ENCODE results near the gene FMO5. TPM values are rescaled to one million over a fixed set of nuclear protein-coding genes. Genes with fewer than 3 reads are reported as not detected.
"Not testable (repeated sequence)": the region's sequence is repeated elsewhere in the genome, so short reads cannot be mapped to it uniquely, and the experiment has no call there.

Gene FMO5
- polyA plus RNA-seq, 1 donor from 2014 or later = not detected

- H3F3A ChIP-seq (ENCODE audit: insufficient read depth, low read length, poor library complexity, severe bottlenecking) = no peaks in the 10 kb centered on the region
- H2AFZ ChIP-seq (ENCODE audit: low read depth, low read length) = no peak overlapping the region
- H3K27ac ChIP-seq (ENCODE audit: low read length) = no peak overlapping the region
- H3K79me2 ChIP-seq (replicated peaks; ENCODE audit: insufficient read depth, low read length) = peaks cover 29% of the 10 kb centered on the region
- no peaks in the 10 kb centered on the region for H4K20me1 ChIP-seq (ENCODE audit: insufficient read depth)
- H3K9me2 ChIP-seq (ENCODE audit: insufficient read depth, low read length) = no peaks in the 10 kb centered on the region
- H3K27me3 ChIP-seq (ENCODE audit: insufficient read depth, low read depth, low read length) = no peaks in the 10 kb centered on the region
- peak overlapping the region; percentile 95 for H3K4me3 ChIP-seq (ENCODE audit: low read length)
- H3K9ac ChIP-seq (ENCODE audit: low read length) = no peak overlapping the region
- peak overlapping the region; percentile 21 for H3K4me2 ChIP-seq (ENCODE audit: low read length)
- H3K9me3 ChIP-seq (ENCODE audit: low read length) = no peaks in the 10 kb centered on the region
- no peaks in the 10 kb centered on the region for H3K36me3 ChIP-seq (ENCODE audit: insufficient read depth, low read length)
- TF ChIP-seq POLR2AphosphoS5 (IDR thresholded peaks at IDR 0.05) (no peak), RAD21 (conservative IDR thresholded peaks at IDR 0.05) (no peak), EP300 (conservative IDR thresholded peaks at IDR 0.05; ENCODE audit: poor library complexity, severe bottlenecking) (no peak), REST (IDR thresholded peaks at IDR 0.05; ENCODE audit: borderline replicate concordance) (no peak), SMC3 (conservative IDR thresholded peaks at IDR 0.05; ENCODE audit: poor library complexity) (no peak), TAF1 (IDR thresholded peaks at IDR 0.05; ENCODE audit: low read depth) (no peak), MXI1 (conservative IDR thresholded peaks at IDR 0.05; ENCODE audit: poor library complexity, severe bottlenecking) (no peak), CTCF (IDR thresholded peaks at IDR 0.05; ENCODE audit: poor library complexity, severe bottlenecking) (no peak), EZH2 (IDR thresholded peaks at IDR 0.05; ENCODE audit: borderline replicate concordance, insufficient read depth, low read length, poor library complexity, severe bottlenecking) (no peak)
Measured at GRCh38 chr1:147241934-147242448, 16.9 kb upstream of the FMO5 start.

- not testable (repeated sequence) for H3K4me2 ChIP-seq (ENCODE audit: low read length); H3K9me3 ChIP-seq (ENCODE audit: low read length)
- H3K79me2 ChIP-seq (replicated peaks; ENCODE audit: insufficient read depth, low read length) = peaks cover 12% of the 10 kb centered on the region
Measured at GRCh38 chr1:147240131-147240721, 15.1 kb upstream of the FMO5 start.

More at GRCh38 chr1:147240131-147240721, 15.1 kb upstream of the FMO5 start:
- not testable (repeated sequence) for H2AFZ ChIP-seq (ENCODE audit: low read depth, low read length); H3K27ac ChIP-seq (ENCODE audit: low read length); H3K9me2 ChIP-seq (ENCODE audit: insufficient read depth, low read length); H3K4me3 ChIP-seq (ENCODE audit: low read length); H4K20me1 ChIP-seq (ENCODE audit: insufficient read depth); H3F3A ChIP-seq (ENCODE audit: insufficient read depth, low read length, poor library complexity, severe bottlenecking); H3K36me3 ChIP-seq (ENCODE audit: insufficient read depth, low read length); H3K27me3 ChIP-seq (ENCODE audit: insufficient read depth, low read depth, low read length); H3K9ac ChIP-seq (ENCODE audit: low read length)
